Fibroblast of the aortic adventitia (primary cell): ENCODE data around the gene TUBGCP2. TPM values are rescaled to one million over a fixed set of nuclear protein-coding genes. Genes with fewer than 3 reads are reported as not detected.

Experiments
- DNase-seq: peaks from one replicate; pipeline ENCODE4 v3.0.0-alpha.2; 2010; ENCODE audit warnings: low read depth
- H3K4me3 ChIP-seq: 2 replicates; pipeline ENCODE4 v1.5.1; 2011; ENCODE audit warnings: low read depth, mild to moderate bottlenecking, control low read depth, low read length, moderate library complexity
- total RNA-seq: library from RNA; depleted of rRNA; stranded (reverse); fragments of >200 nt; gene quantifications from 2 replicates; pipeline ENCODE4 v1.2.3, GENCODE V29; 2012; ENCODE audit warnings: low replicate concordance
- TF ChIP-seq, protein P1 (sequence below): IDR thresholded peaks from 2 replicates; pipeline ENCODE4 v1.5.1; 2011; ENCODE audit warnings: mild to moderate bottlenecking, low read length, control low read depth, inconsistent platforms; ENCODE audit not compliant: insufficient read depth

TUBGCP2 gene
- total RNA-seq, 1 donor = 72.8 TPM

DNA sequence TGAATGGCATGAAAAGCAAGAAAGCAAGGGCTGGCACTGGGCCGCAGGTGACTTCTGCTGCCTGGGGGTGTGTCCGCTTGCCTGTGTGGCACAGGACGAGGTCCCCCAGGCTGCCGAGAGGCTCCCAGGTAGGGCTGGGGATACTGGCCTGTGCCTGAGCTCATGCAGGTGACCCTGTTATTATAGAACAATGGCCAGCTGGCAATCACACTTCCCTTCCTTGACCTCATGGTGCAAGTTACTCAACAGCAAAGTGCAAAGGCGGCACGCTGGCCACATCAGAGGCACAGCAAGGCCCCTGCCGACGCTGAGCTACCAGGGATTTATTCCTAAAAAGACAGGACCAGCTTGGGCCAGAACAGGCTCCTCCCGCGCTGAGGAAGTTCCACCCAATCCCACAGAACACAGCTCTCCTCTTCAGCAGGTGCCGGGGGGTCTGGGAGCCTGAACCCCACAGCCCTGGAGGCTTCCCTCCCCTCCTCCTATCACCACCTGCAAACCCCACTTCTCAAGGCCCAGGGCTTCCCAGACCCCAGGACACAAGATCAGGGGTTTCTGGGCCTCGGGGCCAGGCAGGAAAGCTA, 30.6 kb downstream of the TUBGCP2 start:
- no peak for DNase-seq
- no peak overlapping the region for H3K4me3 ChIP-seq
- TF ChIP-seq, protein P1, sequence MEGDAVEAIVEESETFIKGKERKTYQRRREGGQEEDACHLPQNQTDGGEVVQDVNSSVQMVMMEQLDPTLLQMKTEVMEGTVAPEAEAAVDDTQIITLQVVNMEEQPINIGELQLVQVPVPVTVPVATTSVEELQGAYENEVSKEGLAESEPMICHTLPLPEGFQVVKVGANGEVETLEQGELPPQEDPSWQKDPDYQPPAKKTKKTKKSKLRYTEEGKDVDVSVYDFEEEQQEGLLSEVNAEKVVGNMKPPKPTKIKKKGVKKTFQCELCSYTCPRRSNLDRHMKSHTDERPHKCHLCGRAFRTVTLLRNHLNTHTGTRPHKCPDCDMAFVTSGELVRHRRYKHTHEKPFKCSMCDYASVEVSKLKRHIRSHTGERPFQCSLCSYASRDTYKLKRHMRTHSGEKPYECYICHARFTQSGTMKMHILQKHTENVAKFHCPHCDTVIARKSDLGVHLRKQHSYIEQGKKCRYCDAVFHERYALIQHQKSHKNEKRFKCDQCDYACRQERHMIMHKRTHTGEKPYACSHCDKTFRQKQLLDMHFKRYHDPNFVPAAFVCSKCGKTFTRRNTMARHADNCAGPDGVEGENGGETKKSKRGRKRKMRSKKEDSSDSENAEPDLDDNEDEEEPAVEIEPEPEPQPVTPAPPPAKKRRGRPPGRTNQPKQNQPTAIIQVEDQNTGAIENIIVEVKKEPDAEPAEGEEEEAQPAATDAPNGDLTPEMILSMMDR = no peak

DNA sequence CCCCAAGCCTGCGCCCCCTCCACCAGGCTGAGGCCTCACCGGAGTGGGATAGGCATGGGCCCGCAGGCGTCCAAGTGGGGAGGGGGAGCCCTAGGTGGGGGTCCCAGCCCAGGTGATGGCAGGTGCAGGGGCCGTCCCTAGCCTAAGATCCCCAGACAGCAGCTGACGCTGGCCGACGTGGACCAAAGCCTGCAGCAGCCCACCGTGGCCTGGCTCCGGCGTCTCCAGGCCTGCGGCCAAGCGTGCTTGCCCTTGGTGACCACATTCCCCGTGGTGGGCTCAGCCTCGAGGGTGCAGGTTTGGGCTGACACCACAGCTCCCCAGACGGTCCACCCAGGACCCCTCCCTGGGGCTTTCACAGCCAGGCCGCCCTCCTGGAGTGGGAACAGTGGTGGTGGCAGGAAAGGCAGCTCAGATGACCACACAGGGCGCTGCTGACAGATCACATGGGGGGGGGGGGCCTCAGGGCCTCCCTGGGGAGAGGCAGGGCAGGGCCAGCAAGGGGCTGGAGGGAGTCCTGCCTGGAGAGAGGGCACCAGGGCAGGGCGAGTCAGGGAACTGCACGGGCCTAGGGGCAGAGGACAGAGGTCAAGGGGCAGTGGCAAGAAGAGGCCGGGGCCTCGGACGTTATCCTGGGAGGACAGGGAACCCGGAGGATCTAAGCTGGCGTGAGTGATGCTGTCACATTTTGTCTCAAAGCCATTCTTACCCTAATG, 31.2 kb downstream of the TUBGCP2 start:
- no peak for DNase-seq

DNA sequence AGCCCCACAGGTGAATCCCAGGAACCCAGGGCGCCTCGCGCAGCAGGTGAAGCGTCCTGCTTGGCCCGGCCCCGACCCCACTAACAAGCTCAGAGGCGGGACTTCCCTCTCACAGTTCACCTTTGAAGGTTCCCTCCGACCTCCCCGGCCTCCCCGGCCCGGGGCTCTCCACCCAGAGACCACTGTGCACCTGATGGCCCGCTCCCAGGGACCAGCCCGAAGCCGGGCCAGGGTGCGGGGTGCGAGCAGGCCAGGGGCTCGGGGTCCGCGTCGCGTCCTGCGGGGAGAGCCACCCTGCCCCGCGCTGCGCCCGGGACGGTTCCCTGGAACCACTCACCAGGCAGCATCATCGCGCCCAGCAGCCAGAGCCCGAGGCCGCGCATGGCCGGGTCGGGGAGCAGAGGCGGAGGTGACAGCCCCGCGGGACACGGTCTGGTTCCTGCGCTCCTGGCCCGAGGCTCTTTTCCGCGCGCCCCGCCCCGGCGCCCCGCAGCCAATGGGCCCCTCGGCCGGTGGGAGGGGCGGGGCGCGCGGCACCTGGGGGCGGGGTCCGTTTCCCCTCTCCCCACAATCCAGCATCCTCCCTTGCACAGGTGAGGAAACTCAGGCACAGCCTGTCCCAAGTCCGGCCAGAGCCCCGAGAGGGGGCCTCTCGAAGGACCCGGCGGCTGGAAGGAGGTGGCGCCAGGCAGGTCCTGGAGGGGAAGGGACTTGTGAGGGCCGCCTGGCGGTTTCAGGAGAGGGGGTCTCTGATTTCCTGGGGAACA, 32.1 kb downstream of the TUBGCP2 start, which contains the start of gene ADAM8:
Gene ADAM8 (minus strand): TSS at position 434 of the 767 bp plus-strand sequence. CDS start 51 bp downstream, at position 383.
- H3K4me3 ChIP-seq = no peak within 1 kb of the TSS
- DNase-seq = no peak
- TF ChIP-seq, protein P1 = no peak

More for the DNA sequence above, 31.2 kb downstream of the TUBGCP2 start:
- TF ChIP-seq, protein P1 = no peak
- H3K4me3 ChIP-seq = no peak overlapping the region

DNA sequence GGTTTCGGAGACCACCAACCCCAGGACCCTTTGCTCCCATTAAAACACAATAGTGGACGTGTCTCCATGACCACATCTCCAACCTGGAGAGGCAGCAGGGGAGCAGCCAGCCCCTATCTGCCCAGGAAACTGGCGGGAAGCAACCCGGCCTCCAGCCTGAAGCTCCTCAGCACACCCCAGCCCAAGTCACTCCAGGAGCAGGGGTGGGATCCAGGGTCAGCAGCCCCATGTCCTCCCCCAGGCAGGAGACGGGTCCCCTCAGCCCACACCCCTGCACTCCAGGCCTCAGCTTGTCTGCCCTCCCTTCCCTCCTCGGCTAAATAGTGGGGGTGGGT, 32.6 kb downstream of the TUBGCP2 start:
- no peak for DNase-seq
- TF ChIP-seq, protein P1 = no peak
- no peak overlapping the region for H3K4me3 ChIP-seq

DNA sequence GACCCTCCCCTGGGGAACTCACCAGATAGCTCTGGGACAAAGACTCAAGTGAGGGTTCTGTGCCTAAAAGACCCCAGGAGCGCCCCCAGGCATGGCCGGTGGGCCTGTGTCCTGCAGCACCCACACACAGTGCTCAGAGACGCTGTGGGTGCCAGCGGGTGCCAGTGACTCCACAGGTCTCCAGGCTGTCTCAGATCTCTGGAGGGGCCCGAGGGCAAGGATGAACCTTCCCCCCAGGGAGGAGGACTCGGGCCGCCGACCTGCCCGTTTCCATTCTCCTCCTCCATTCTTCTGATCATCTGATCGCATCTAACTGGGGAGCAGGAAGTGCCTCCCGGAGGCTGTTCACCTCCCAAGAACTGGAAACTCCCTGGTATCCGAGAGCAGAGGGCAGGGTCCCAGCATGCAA, 33.0 kb downstream of the TUBGCP2 start:
- TF ChIP-seq, protein P1 = no peak
- no peak overlapping the region for H3K4me3 ChIP-seq
- no peak for DNase-seq

DNA sequence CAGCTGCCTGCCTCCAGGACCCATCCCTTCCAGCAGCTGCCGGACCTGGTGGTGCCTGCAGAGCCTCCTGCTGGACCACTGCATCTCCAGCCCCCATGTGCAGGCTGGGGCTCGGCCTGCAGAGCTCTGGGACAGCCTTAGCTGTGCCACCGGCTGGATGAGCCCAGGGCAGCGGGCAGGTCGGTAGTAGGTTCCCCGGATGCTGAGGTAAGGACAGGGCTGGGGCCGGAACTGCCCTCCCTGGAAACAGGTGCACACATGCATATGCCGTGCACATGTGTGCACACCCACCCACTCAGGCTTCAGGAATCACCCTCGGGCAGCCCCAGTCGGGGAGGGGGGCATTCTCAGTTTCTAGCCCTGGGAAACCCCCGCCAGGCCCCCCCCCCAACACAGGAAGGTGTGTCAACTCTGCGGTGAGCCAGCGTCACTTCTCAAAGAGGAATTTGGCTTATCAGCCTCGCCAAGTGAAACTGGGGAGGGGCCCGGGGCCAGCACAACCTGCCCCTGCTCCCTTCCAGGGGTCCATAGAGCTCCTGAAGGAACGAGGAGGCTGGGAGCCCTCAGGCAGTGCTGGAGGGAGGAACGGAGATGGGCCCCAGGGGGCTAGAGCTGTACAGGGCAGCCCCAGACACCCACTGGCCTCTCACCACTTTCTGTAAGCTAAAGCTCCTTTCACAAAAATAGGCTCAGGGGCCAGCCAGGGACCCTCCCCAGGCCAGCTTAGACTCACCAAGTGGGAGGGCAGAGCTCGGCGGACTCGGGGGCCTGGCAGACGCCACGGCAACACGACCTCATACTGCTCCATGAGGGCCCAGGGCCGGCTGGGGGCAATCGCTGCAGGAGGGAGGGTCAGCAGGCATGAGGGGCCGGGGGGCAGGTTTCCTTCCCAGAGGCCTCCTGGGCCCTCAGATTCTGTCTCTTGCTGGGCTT, 33.7 kb downstream of the TUBGCP2 start:
- no peak for DNase-seq
- TF ChIP-seq, protein P1 = no peak
- no peak overlapping the region for H3K4me3 ChIP-seq
